Left lobe of liver (tissue), 2 donors: ENCODE measurements around the gene PIN1. TPM values are rescaled to one million over a fixed set of nuclear protein-coding genes. Genes with fewer than 3 reads are reported as not detected.
A peak's percentile ranks its signal among the peaks of the same experiment; 100 is the strongest.
"Not testable (repeated sequence)": the region's sequence is repeated elsewhere in the genome, so short reads cannot be mapped to it uniquely, and the experiment has no call there.

Experiments used
- ATAC-seq: fragments of 200-7000 bp; cut with Tn5 transposase; one replicate; pipeline ENCODE4 v1.9.1; 2020; ENCODE audit warnings: mild to moderate bottlenecking, moderate library complexity
- DNase-seq: peaks from one replicate; pipeline ENCODE4 v3.0.0-alpha.2; 2020; ENCODE audit warnings: low spot score
- total RNA-seq: library from RNA; stranded (reverse); gene quantifications from one replicate; pipeline ENCODE4 v1.2.1, GENCODE V29; 2021
- donor health status: DM: no; HTN: no; CAD: no; lungs with moderate emphysema.
- donor health status: DM: no; HTN: yes; CAD: no.

Gene PIN1
- total RNA-seq = 31.6 TPM

GRCh38 chr19:9834726-9835506 lies at the start of gene PIN1:
TSS of gene PIN1 (plus strand) at chr19:9835318. CDS start at chr19:9835345, 27 bp downstream.
- peak; percentile 96 for ATAC-seq

GRCh38 chr19:9785367-9786331 lies 49.5 kb upstream of the PIN1 start:
- ATAC-seq (peak; percentile 93), DNase-seq (peak; percentile 95)

More at GRCh38 chr19:9834726-9835506, at the start of gene PIN1:
- peak; percentile 99 for DNase-seq

GRCh38 chr19:9786342-9786741 lies 48.8 kb upstream of the PIN1 start:
- ATAC-seq (no peak), DNase-seq (no peak)

GRCh38 chr19:9786819-9787218 lies 48.3 kb upstream of the PIN1 start:
- ATAC-seq (no peak), DNase-seq (no peak)

GRCh38 chr19:9788604-9789003 lies 46.5 kb upstream of the PIN1 start:
- DNase-seq, ATAC-seq: not testable (repeated sequence)

GRCh38 chr19:9789066-9789465 lies 46.1 kb upstream of the PIN1 start:
- ATAC-seq (no peak), DNase-seq (no peak)

- not testable (repeated sequence) for ATAC-seq, DNase-seq
These were observed 45.5 kb upstream of the PIN1 start for GRCh38 chr19:9789579-9789978.

- DNase-seq = not testable (repeated sequence)
These were observed 44.1 kb upstream of the PIN1 start for GRCh38 chr19:9791073-9791367.

GRCh38 chr19:9791552-9792205 lies 43.4 kb upstream of the PIN1 start:
- DNase-seq = peak; percentile 92
- peak; percentile 77 for ATAC-seq

More at GRCh38 chr19:9791073-9791367, 44.1 kb upstream of the PIN1 start:
- not testable (repeated sequence) for ATAC-seq

GRCh38 chr19:9792206-9793070 lies 42.7 kb upstream of the PIN1 start:
- peak; percentile 81 for ATAC-seq

GRCh38 chr19:9793071-9793591 lies 42.0 kb upstream of the PIN1 start:
- DNase-seq (no peak), ATAC-seq (peak; percentile 0)

More at GRCh38 chr19:9792206-9793070, 42.7 kb upstream of the PIN1 start:
- DNase-seq = peak; percentile 89

GRCh38 chr19:9796113-9796773 lies 38.9 kb upstream of the PIN1 start:
- peak; percentile 56 for ATAC-seq
- peak; percentile 81 for DNase-seq

GRCh38 chr19:9797871-9798270 lies 37.2 kb upstream of the PIN1 start:
- DNase-seq = no peak

GRCh38 chr19:9799162-9799561 lies 36.0 kb upstream of the PIN1 start:
- DNase-seq = no peak
- no peak for ATAC-seq

More at GRCh38 chr19:9797871-9798270, 37.2 kb upstream of the PIN1 start:
- ATAC-seq = no peak

GRCh38 chr19:9801976-9802375 lies 33.1 kb upstream of the PIN1 start:
- DNase-seq (no peak), ATAC-seq (no peak)

- DNase-seq (no peak), ATAC-seq (no peak)
These were observed 28.3 kb upstream of the PIN1 start for GRCh38 chr19:9806803-9807202.

- DNase-seq = no peak
- no peak for ATAC-seq
These were observed 26.0 kb upstream of the PIN1 start for GRCh38 chr19:9808855-9809824.

GRCh38 chr19:9811139-9811538 lies 24.0 kb upstream of the PIN1 start:
- no peak for ATAC-seq
- no peak for DNase-seq
